Right lobe of liver (tissue), 4 donors: Measurements from ENCODE around the gene IRF8.

Source experiments
- CTCF ChIP-seq, 4 donors: fragments of 200-600 bp in 3 of 4; fragments of 450-650 bp in 1 of 4; IDR thresholded peaks; one replicate each; pipeline versions ENCODE4 v1.5.1 to v1.8.0; 2016 to 2022; ENCODE audit warnings: antibody characterized with exemption in 4 of 4, mild to moderate bottlenecking in 2 of 4
- POLR2A ChIP-seq: fragments of 450-650 bp; IDR thresholded peaks from one replicate; pipeline ENCODE4 v1.6.1; 2017; ENCODE audit warnings: antibody characterized with exemption, mild to moderate bottlenecking
- donor health status: DM: no; HTN: no; CAD: no.
- donor health status: DM: no; HTN: no; CAD: no.
- donor health status: DM: no; HTN: yes; CAD: no.

DNA sequence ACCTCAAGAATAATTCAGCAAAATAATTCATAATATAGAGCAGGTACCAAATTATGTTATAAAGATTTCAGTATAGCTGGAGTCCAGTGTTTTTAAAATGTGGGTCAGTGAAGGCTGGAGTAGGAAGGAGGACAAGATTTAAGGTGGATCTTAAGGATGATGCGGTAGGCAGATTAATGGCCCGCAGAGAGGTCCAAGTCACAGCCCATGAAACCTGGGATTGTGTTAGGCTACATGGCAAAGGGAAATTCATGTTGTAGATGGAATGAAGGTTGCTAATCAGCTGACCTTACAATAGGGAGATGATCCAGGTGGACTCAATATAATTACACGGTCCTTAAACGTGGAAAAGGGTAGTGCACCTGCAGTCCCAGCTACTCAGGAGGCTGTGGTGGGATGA, 6.2 kb upstream of the IRF8 start:
- no peak for TF ChIP-seq CTCF (IDR thresholded peaks at IDR 0.05)
- TF ChIP-seq POLR2A, result no peak
